Adipocyte (in vitro differentiated cells): Measurements from ENCODE around the gene MAML3.

Experiments
- DNase-seq: peaks from one replicate; pipeline ENCODE4 v3.0.0-alpha.2; 2015; ENCODE audit warnings: low read depth
- H3K27me3 ChIP-seq: replicated peaks from 2 replicates; pipeline ENCODE4 v1.7.0; 2013; ENCODE audit warnings: mild to moderate bottlenecking, low read length, moderate library complexity; ENCODE audit not compliant: control insufficient read depth, insufficient read depth
- H3K36me3 ChIP-seq: 2 replicates; pipeline ENCODE4 v1.7.0; 2013; ENCODE audit warnings: low read length, mild to moderate bottlenecking, moderate library complexity; ENCODE audit not compliant: control insufficient read depth, insufficient read depth, severe bottlenecking
- H3K4me1 ChIP-seq: 2 replicates; pipeline ENCODE4 v1.7.0; 2013; ENCODE audit warnings: mild to moderate bottlenecking, low read length, moderate library complexity; ENCODE audit not compliant: control insufficient read depth, insufficient read depth
- H3K4me3 ChIP-seq: 2 replicates; pipeline ENCODE4 v1.7.0; 2013; ENCODE audit warnings: mild to moderate bottlenecking, low read length, moderate library complexity
- H3K9ac ChIP-seq: 2 replicates; pipeline ENCODE4 v1.7.0; 2013; ENCODE audit warnings: mild to moderate bottlenecking, low read length, moderate library complexity
- H3K9me3 ChIP-seq: 2 replicates; pipeline ENCODE4 v1.7.0; 2013; ENCODE audit warnings: mild to moderate bottlenecking, low read length, moderate library complexity; ENCODE audit not compliant: control insufficient read depth

Gene MAML3

GRCh38 chr4:140097572-140097971 lies 56.4 kb downstream of the MAML3 start:
- Histone ChIP-seq H3K36me3 (no peaks in the 10 kb centered on the region), H3K4me1 (peaks cover 24% of the 10 kb centered on the region), H3K27me3 (no peaks in the 10 kb centered on the region), H3K4me3 (no peak overlapping the region), H3K9ac (no peak overlapping the region), H3K9me3 (no peaks in the 10 kb centered on the region)
- no peak for DNase-seq

DNA sequence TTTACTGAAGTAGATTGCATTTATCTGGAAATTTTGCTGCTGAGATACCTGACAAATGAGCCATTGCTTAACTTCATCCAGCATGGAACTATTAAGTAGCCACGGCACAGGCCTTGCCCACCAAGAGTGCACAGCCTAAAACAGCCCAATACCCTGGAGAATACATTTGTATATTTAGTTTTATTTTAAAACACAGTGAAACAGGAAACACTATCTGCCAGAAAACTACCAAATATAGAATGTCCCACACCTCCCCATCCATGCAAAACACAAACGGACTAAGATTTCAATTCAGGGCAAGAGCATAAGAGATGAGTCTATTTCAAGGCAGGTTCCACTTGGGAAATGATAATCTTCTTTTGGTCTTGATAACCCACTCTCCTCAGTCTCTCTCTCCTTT lies 57.1 kb downstream of the MAML3 start:
- Histone ChIP-seq H3K4me1 (peaks cover 30% of the 10 kb centered on the region), H3K4me3 (no peak overlapping the region), H3K9ac (no peak overlapping the region), H3K27me3 (no peaks in the 10 kb centered on the region), H3K36me3 (no peaks in the 10 kb centered on the region), H3K9me3 (no peaks in the 10 kb centered on the region)
- DNase-seq = no peak

DNA sequence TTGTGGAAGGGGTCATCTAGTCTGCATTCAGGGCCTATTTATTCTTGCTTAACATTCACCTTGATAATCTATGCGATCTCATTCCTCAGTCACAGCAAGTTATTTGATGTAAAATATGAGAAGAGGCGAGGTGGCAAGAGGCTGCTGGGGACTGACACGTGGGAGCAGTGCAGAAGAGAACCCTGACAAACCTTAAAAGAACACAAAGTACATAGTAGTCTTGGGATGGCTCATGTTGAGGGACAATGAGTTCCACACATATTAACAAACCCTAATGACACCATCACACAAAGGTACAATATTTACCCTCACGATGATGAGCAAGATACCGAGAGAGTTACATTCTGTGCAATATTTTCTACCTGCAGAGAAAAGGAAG lies 57.5 kb downstream of the MAML3 start:
- H3K9ac ChIP-seq = no peak overlapping the region
- no peak for DNase-seq
- H3K4me1 ChIP-seq = peaks cover 33% of the 10 kb centered on the region
- no peaks in the 10 kb centered on the region for H3K27me3 ChIP-seq
- no peaks in the 10 kb centered on the region for H3K36me3 ChIP-seq
- H3K4me3 ChIP-seq = no peak overlapping the region
- H3K9me3 ChIP-seq = no peaks in the 10 kb centered on the region

DNA sequence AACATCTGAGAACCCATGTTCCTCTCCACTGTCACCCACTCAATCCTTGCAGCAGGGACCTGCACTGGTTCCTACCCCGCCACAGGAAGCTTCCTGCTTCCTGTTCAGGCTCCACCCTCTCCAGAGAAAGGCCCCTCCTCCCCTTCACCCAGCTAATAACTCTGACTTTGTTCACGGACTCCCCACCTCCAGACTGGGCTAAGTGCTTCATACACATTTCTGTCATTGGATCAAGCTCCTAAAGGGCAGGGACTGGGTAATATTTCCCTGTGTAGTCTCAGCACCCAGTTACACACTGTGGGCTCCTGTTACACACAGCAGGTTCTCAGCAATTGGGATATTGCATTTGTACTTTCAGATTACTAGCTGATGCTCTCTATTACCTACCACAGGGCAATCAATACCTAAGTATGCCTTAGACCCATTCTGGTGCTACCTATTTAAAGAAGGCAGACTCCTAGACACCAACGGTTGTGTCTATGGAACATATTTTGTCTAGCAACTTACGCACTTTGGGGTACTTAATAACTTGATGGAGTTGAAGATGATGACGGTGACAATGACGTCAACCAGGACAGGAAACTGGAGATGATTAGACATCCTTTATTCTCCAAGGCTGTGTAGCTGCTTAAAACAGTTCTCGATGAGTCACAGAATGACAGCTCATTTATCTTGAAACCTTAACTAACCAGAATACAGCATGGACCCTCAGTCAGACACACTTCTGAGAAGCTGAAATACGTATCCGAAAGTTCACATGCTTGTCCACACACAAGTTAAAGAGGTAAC lies 58.1 kb downstream of the MAML3 start:
- Histone ChIP-seq H3K9me3 (no peaks in the 10 kb centered on the region), H3K4me1 (peaks cover 39% of the 10 kb centered on the region), H3K27me3 (no peaks in the 10 kb centered on the region), H3K4me3 (no peak overlapping the region), H3K36me3 (no peaks in the 10 kb centered on the region), H3K9ac (no peak overlapping the region)
- peak; percentile 53 for DNase-seq

- H3K4me1 ChIP-seq = peaks cover 46% of the 10 kb centered on the region
- no peaks in the 10 kb centered on the region for H3K36me3 ChIP-seq
- no peaks in the 10 kb centered on the region for H3K27me3 ChIP-seq
- H3K4me3 ChIP-seq = no peak overlapping the region
- H3K9me3 ChIP-seq = no peaks in the 10 kb centered on the region
- DNase-seq = no peak
- no peak overlapping the region for H3K9ac ChIP-seq
These were observed 59.3 kb downstream of the MAML3 start for GRCh38 chr4:140094438-140095420.

DNA sequence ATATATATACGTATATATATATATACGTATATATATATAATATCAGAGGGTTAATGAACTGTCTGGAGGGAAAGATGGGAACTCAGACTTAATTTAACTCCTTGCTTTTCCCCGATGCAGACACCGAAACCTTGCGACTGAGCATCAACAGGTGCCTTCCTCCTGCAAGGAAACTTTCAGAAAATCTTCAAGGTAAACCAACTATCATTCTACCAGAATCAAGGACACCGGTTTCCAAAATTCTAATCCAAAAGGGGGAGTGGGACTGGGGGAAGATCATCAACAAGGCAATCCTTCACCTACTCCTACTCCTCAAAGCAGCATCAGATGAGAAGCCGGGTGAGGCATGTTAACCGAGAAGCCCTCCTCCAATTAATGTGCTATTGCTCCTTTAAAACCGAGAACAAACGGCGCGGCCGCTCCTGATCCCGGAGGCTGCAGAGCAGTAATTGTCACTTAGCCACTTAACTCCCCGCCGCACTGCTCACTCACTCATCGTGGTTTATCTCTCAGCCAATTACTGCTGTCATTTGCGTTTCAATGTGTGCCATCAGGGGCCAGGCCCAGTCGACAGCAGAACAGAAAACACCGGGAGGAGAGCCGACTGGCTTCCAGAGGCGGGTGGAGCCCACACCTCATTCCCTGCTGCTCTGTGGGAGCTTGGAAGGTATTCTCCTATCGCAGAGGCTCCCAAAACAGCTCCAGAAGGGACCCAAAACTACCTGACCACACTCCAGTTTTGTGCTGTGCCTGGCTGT lies 61.7 kb downstream of the MAML3 start:
- Histone ChIP-seq H3K4me1 (peaks cover 39% of the 10 kb centered on the region), H3K4me3 (peak overlapping the region; percentile 79)
- peak; percentile 44 for DNase-seq

GRCh38 chr4:140091305-140091704 lies 62.7 kb downstream of the MAML3 start:
- Histone ChIP-seq H3K9me3 (no peaks in the 10 kb centered on the region), H3K4me1 (peaks cover 39% of the 10 kb centered on the region), H3K36me3 (no peaks in the 10 kb centered on the region), H3K27me3 (no peaks in the 10 kb centered on the region), H3K4me3 (no peak overlapping the region), H3K9ac (no peak overlapping the region)
- DNase-seq = no peak

More for the DNA sequence above, 61.7 kb downstream of the MAML3 start:
- peak overlapping the region; percentile 66 for H3K9ac ChIP-seq
- no peaks in the 10 kb centered on the region for H3K27me3 ChIP-seq
- no peaks in the 10 kb centered on the region for H3K36me3 ChIP-seq
- H3K9me3 ChIP-seq = no peaks in the 10 kb centered on the region

- no peak overlapping the region for H3K4me3 ChIP-seq
- no peaks in the 10 kb centered on the region for H3K36me3 ChIP-seq
- H3K9me3 ChIP-seq = no peaks in the 10 kb centered on the region
- H3K4me1 ChIP-seq = peaks cover 39% of the 10 kb centered on the region
- H3K27me3 ChIP-seq = no peaks in the 10 kb centered on the region
- no peak for DNase-seq
- no peak overlapping the region for H3K9ac ChIP-seq
These were observed 63.7 kb downstream of the MAML3 start for GRCh38 chr4:140090215-140090731.

- H3K36me3 ChIP-seq = no peaks in the 10 kb centered on the region
- no peak overlapping the region for H3K9ac ChIP-seq
- DNase-seq = no peak
- peaks cover 39% of the 10 kb centered on the region for H3K4me1 ChIP-seq
- H3K4me3 ChIP-seq = no peak overlapping the region
- no peaks in the 10 kb centered on the region for H3K27me3 ChIP-seq
- H3K9me3 ChIP-seq = no peaks in the 10 kb centered on the region
These were observed 64.8 kb downstream of the MAML3 start for GRCh38 chr4:140089216-140089615.

DNA sequence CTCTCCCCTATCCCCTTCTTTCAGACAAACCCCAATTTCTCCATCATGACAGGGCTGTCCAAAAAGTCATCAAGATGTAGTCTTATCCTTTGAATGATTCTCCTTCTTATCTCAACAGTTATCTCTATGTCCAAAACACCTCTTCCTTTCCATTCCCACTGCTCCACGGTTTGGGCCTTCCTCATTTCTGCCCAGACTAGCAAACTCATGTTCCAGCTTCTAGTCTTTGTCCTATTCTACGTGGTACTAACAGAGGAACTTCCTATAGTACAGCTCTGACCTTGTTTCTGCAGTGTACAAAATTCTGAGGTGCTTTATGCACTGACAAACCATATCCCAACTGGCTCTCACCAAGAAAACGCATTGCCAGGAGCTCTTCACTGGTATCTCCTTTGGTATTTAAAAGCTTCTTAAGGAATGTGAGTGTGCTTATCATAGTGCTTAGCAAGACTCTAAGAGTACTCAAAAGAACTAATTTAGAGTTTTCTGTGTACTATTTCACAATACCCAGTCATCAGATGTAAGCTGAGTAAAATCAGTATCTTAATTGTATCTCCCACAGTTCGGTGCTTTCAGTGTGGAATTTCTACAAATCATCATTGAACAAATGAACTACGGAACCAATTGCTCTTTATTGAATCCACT lies 65.5 kb downstream of the MAML3 start:
- Histone ChIP-seq H3K9ac (no peak overlapping the region), H3K36me3 (no peaks in the 10 kb centered on the region), H3K9me3 (no peaks in the 10 kb centered on the region), H3K27me3 (no peaks in the 10 kb centered on the region), H3K4me1 (peaks cover 36% of the 10 kb centered on the region), H3K4me3 (no peak overlapping the region)
- DNase-seq = peak; percentile 53
